Duodenal mucosa (tissue), 2 donors: Measurements from ENCODE around the gene KDM7A.

ENCODE experiments used
- H3K27ac ChIP-seq: one replicate; pipeline ENCODE4 v1.7.0; 2013; ENCODE audit warnings: low read depth, low read length
- H3K27me3 ChIP-seq, 2 donors: one replicate each; pipeline ENCODE4 v1.7.0; 2013; ENCODE audit warnings: low read length in 2 of 2, control low read depth in 1 of 2; ENCODE audit not compliant: insufficient read depth in 2 of 2, control insufficient read depth in 1 of 2
- H3K36me3 ChIP-seq, 2 donors: one replicate each; pipeline ENCODE4 v1.7.0; 2013; ENCODE audit warnings: low read length in 2 of 2, control low read depth in 1 of 2; ENCODE audit not compliant: insufficient read depth in 2 of 2, control insufficient read depth in 1 of 2
- H3K4me1 ChIP-seq, 2 donors: one replicate each; pipeline ENCODE4 v1.7.0; 2013; ENCODE audit warnings: low read length in 2 of 2, control low read depth in 1 of 2; ENCODE audit not compliant: insufficient read depth in 2 of 2, control insufficient read depth in 1 of 2
- H3K4me3 ChIP-seq, 2 donors: one replicate each; pipeline ENCODE4 v1.7.0; 2013; ENCODE audit warnings: low read length in 2 of 2, low read depth in 1 of 2
- H3K9ac ChIP-seq, 2 donors: one replicate each; pipeline ENCODE4 v1.7.0; 2013; ENCODE audit warnings: low read length in 2 of 2, low read depth in 1 of 2
- H3K9me3 ChIP-seq, 2 donors: one replicate each; pipeline ENCODE4 v1.7.0; 2013; ENCODE audit warnings: low read length in 2 of 2, control low read depth in 1 of 2; ENCODE audit not compliant: control insufficient read depth in 1 of 2

KDM7A gene

GRCh38 chr7:140096459-140096858 is 80.3 kb downstream of the KDM7A start:
- no peaks in the 10 kb centered on the region for H3K4me1 ChIP-seq
- H3K36me3 ChIP-seq, result peaks cover 57 to 81% of the 10 kb centered on the region in 2 donors
- H3K27me3 ChIP-seq, result no peaks in the 10 kb centered on the region
- H3K4me3 ChIP-seq, result no peak overlapping the region
- H3K9ac ChIP-seq, result no peak overlapping the region
- no peak overlapping the region for H3K27ac ChIP-seq
- no peaks in the 10 kb centered on the region for H3K9me3 ChIP-seq

GRCh38 chr7:140093375-140093774 is 83.4 kb downstream of the KDM7A start:
- Histone ChIP-seq H3K4me3 (no peak overlapping the region), H3K27me3 (no peaks in the 10 kb centered on the region), H3K27ac (no peak overlapping the region), H3K9ac (no peak overlapping the region), H3K9me3 (no peaks in the 10 kb centered on the region), H3K36me3 (peaks cover 59 to 77% of the 10 kb centered on the region in 2 donors), H3K4me1 (no peaks in the 10 kb centered on the region)

GRCh38 chr7:140085447-140085846 is 91.3 kb downstream of the KDM7A start:
- H3K4me1 ChIP-seq, result peaks cover 9 to 10% of the 10 kb centered on the region in 2 donors

GRCh38 chr7:140084972-140085371 is 91.8 kb downstream of the KDM7A start:
- Histone ChIP-seq H3K27me3 (no peaks in the 10 kb centered on the region), H3K9me3 (no peaks in the 10 kb centered on the region), H3K36me3 (peaks cover 4 to 20% of the 10 kb centered on the region in 2 donors), H3K9ac (no peak overlapping the region), H3K27ac (no peak overlapping the region), H3K4me1 (peaks cover 13 to 15% of the 10 kb centered on the region in 2 donors), H3K4me3 (no peak overlapping the region)

More at GRCh38 chr7:140085447-140085846, 91.3 kb downstream of the KDM7A start:
- Histone ChIP-seq H3K27ac (no peak overlapping the region), H3K9me3 (no peaks in the 10 kb centered on the region), H3K4me3 (no peak overlapping the region), H3K27me3 (no peaks in the 10 kb centered on the region), H3K9ac (no peak overlapping the region), H3K36me3 (peaks cover 4 to 24% of the 10 kb centered on the region in 2 donors)

GRCh38 chr7:140084142-140084655 is 92.6 kb downstream of the KDM7A start:
- Histone ChIP-seq H3K4me3 (no peak overlapping the region), H3K36me3 (peaks cover 4 to 14% of the 10 kb centered on the region in 2 donors), H3K27me3 (no peaks in the 10 kb centered on the region), H3K9me3 (no peaks in the 10 kb centered on the region), H3K27ac (no peak overlapping the region), H3K4me1 (peaks cover 21% of the 10 kb centered on the region in 2 donors), H3K9ac (no peak overlapping the region)

- no peak overlapping the region for H3K4me3 ChIP-seq
- H3K9ac ChIP-seq, result no peak overlapping the region
- H3K9me3 ChIP-seq, result no peaks in the 10 kb centered on the region
- no peak overlapping the region for H3K27ac ChIP-seq
- H3K4me1 ChIP-seq, result peaks cover 25 to 31% of the 10 kb centered on the region in 2 donors
- peaks cover 4 to 11% of the 10 kb centered on the region in 2 donors for H3K36me3 ChIP-seq
- H3K27me3 ChIP-seq, result no peaks in the 10 kb centered on the region
Observed at GRCh38 chr7:140082770-140083169, 94.0 kb downstream of the KDM7A start.

GRCh38 chr7:140081774-140082425 is 94.9 kb downstream of the KDM7A start:
- Histone ChIP-seq H3K27me3 (no peaks in the 10 kb centered on the region), H3K9me3 (no peaks in the 10 kb centered on the region), H3K4me3 (no peak overlapping the region), H3K27ac (no peak overlapping the region), H3K4me1 (peaks cover 25 to 31% of the 10 kb centered on the region in 2 donors), H3K9ac (no peak overlapping the region), H3K36me3 (peaks cover 4 to 8% of the 10 kb centered on the region in 2 donors)

- Histone ChIP-seq H3K4me1 (peaks cover 25 to 31% of the 10 kb centered on the region in 2 donors), H3K9me3 (no peaks in the 10 kb centered on the region), H3K27me3 (no peaks in the 10 kb centered on the region), H3K36me3 (peaks cover 0 to 4% of the 10 kb centered on the region in 2 donors), H3K27ac (no peak overlapping the region), H3K4me3 (no peak overlapping the region), H3K9ac (no peak overlapping the region)
Observed at GRCh38 chr7:140080919-140081318, 95.9 kb downstream of the KDM7A start.

GRCh38 chr7:140079121-140079536 is 97.7 kb downstream of the KDM7A start:
- H3K4me1 ChIP-seq, result peaks cover 25 to 31% of the 10 kb centered on the region in 2 donors
- no peak overlapping the region for H3K9ac ChIP-seq
- H3K4me3 ChIP-seq, result no peak overlapping the region
- no peaks in the 10 kb centered on the region for H3K9me3 ChIP-seq
- no peaks in the 10 kb centered on the region for H3K27me3 ChIP-seq
- peaks cover 0 to 4% of the 10 kb centered on the region in 2 donors for H3K36me3 ChIP-seq
- no peak overlapping the region for H3K27ac ChIP-seq

- H3K36me3 ChIP-seq, result peaks cover 0 to 4% of the 10 kb centered on the region in 2 donors
Observed at GRCh38 chr7:140078392-140078791, 98.4 kb downstream of the KDM7A start.

More at GRCh38 chr7:140078392-140078791, 98.4 kb downstream of the KDM7A start:
- H3K9me3 ChIP-seq, result no peaks in the 10 kb centered on the region
- no peak overlapping the region for H3K4me3 ChIP-seq
- H3K27ac ChIP-seq, result no peak overlapping the region
- peaks cover 25 to 31% of the 10 kb centered on the region in 2 donors for H3K4me1 ChIP-seq
- H3K27me3 ChIP-seq, result no peaks in the 10 kb centered on the region
- H3K9ac ChIP-seq, result no peak overlapping the region
